Peyer's patch (tissue), 4 donors: ENCODE results near the gene MAN1A2.

ENCODE experiments used
- POLR2A ChIP-seq, 2 donors: fragments of 450-650 bp; IDR thresholded peaks; one replicate each; pipeline ENCODE4 v1.5.1; 2017; ENCODE audit warnings: antibody characterized with exemption in 2 of 2, mild to moderate bottlenecking in 2 of 2, moderate library complexity in 2 of 2
- TF ChIP-seq, protein P1 (sequence below), 6 experiments: fragments of 450-650 bp in 4 of 6; fragments of 200-600 bp in 2 of 6; sonication (generic) in 1 of 6; IDR thresholded peaks; one replicate each; pipeline ENCODE4 v1.5.1; 2017 to 2019; ENCODE audit warnings: antibody characterized with exemption in 6 of 6, mild to moderate bottlenecking in 3 of 6, moderate library complexity in 1 of 6

DNA sequence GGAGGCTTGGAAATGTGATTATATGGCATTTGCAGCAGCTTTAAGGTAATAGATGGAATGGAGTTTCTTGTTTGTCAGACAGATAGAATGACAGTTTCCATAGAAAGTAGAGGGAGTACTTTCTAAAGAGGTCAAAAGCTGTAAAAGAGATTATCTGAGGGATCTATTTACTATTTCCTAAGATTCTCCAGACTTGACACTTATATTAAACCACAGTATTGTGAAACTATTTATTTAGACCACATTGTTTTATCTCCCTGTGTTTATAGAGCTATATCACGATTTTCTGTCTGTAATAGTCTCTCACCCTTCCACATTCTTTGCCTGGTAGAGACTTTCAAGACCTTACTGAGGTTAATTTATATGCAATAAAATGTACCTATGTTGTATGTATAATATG lies 66.7 kb downstream of the MAN1A2 start:
- TF ChIP-seq, protein P1, sequence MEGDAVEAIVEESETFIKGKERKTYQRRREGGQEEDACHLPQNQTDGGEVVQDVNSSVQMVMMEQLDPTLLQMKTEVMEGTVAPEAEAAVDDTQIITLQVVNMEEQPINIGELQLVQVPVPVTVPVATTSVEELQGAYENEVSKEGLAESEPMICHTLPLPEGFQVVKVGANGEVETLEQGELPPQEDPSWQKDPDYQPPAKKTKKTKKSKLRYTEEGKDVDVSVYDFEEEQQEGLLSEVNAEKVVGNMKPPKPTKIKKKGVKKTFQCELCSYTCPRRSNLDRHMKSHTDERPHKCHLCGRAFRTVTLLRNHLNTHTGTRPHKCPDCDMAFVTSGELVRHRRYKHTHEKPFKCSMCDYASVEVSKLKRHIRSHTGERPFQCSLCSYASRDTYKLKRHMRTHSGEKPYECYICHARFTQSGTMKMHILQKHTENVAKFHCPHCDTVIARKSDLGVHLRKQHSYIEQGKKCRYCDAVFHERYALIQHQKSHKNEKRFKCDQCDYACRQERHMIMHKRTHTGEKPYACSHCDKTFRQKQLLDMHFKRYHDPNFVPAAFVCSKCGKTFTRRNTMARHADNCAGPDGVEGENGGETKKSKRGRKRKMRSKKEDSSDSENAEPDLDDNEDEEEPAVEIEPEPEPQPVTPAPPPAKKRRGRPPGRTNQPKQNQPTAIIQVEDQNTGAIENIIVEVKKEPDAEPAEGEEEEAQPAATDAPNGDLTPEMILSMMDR (IDR thresholded peaks at IDR 0.05) = no peak
- TF ChIP-seq POLR2A (IDR thresholded peaks at IDR 0.05) = no peak
